ENCODE measurements around the gene AVEN. TPM values are rescaled to one million over a fixed set of nuclear protein-coding genes. Genes with fewer than 3 reads are reported as not detected.

AVEN gene
- total RNA-seq, 4 donors from 2014 or later = 6.3 to 17.3 (median 10.6) TPM

- H3K36me3 ChIP-seq = no peaks in the 10 kb centered on the region
- TF ChIP-seq POLR2A (IDR thresholded peaks at IDR 0.05) (no peak), CTCF (IDR thresholded peaks at IDR 0.05) (no peak)
- DNase-seq = no peak
- no peak overlapping the region for H3K4me3 ChIP-seq
- no peaks in the 10 kb centered on the region for H3K9me3 ChIP-seq
- no peak overlapping the region for H3K27ac ChIP-seq
- H3K4me1 ChIP-seq = no peaks in the 10 kb centered on the region
- H3K27me3 ChIP-seq = no peaks in the 10 kb centered on the region
Measured at GRCh38 chr15:33834892-33835743, 203.9 kb downstream of the AVEN start.

GRCh38 chr15:33831646-33832045 is 207.4 kb downstream of the AVEN start:
- Histone ChIP-seq H3K4me1 (no peaks in the 10 kb centered on the region), H3K27me3 (no peaks in the 10 kb centered on the region), H3K4me3 (no peak overlapping the region), H3K36me3 (no peaks in the 10 kb centered on the region), H3K27ac (no peak overlapping the region), H3K9me3 (no peaks in the 10 kb centered on the region)
- no peak for DNase-seq
- TF ChIP-seq POLR2A (IDR thresholded peaks at IDR 0.05) = no peak
- no peak for TF ChIP-seq CTCF (IDR thresholded peaks at IDR 0.05)

GRCh38 chr15:33830351-33830750 is 208.7 kb downstream of the AVEN start:
- Histone ChIP-seq H3K27ac (no peak overlapping the region), H3K4me3 (no peak overlapping the region), H3K36me3 (no peaks in the 10 kb centered on the region), H3K9me3 (no peaks in the 10 kb centered on the region), H3K4me1 (no peaks in the 10 kb centered on the region), H3K27me3 (no peaks in the 10 kb centered on the region)
- TF ChIP-seq POLR2A (IDR thresholded peaks at IDR 0.05) (no peak), CTCF (IDR thresholded peaks at IDR 0.05) (no peak)
- no peak for DNase-seq

- Histone ChIP-seq H3K27me3 (no peaks in the 10 kb centered on the region), H3K9me3 (no peaks in the 10 kb centered on the region), H3K4me1 (no peaks in the 10 kb centered on the region), H3K36me3 (no peaks in the 10 kb centered on the region), H3K27ac (no peak overlapping the region), H3K4me3 (no peak overlapping the region)
- TF ChIP-seq POLR2A (IDR thresholded peaks at IDR 0.05) = no peak
- TF ChIP-seq CTCF (IDR thresholded peaks at IDR 0.05) = no peak
- DNase-seq = no peak
Measured at GRCh38 chr15:33826201-33826600, 212.8 kb downstream of the AVEN start.

- Histone ChIP-seq H3K4me1 (no peaks in the 10 kb centered on the region), H3K4me3 (no peak overlapping the region), H3K27me3 (no peaks in the 10 kb centered on the region), H3K9me3 (no peaks in the 10 kb centered on the region), H3K36me3 (no peaks in the 10 kb centered on the region), H3K27ac (no peak overlapping the region)
- no peak for DNase-seq
- no peak for TF ChIP-seq POLR2A (IDR thresholded peaks at IDR 0.05)
- TF ChIP-seq CTCF (IDR thresholded peaks at IDR 0.05) = no peak
Measured at GRCh38 chr15:33825453-33825852, 213.6 kb downstream of the AVEN start.
